ENCODE data around the gene CAMTA1. TPM values are rescaled to one million over a fixed set of nuclear protein-coding genes. Genes with fewer than 3 reads are reported as not detected.

CAMTA1 gene
- total and polyA plus RNA-seq, 2 experiments from 2014 or later = 89.0 to 145 TPM

DNA sequence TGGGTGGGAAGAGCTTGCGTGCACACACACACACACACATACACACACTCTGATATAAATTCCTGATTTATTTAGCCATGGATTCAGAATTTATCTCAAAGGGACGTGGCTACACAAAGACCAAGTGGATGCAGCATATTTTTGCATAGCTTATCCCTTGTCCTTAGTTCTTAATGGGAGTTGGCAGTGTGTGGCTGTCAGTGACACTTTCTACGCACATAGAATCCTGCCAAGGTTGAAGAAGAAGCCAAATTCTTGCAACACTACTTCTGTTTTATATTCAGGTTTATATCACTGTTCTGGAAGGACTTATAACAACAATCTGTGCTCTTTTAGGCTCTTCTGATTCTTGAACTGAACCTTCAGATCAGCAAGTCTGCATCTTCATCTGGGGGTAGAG lies 292.7 kb downstream of the CAMTA1 start:
- TF ChIP-seq EZH2phosphoT487 (IDR thresholded peaks at IDR 0.05; ENCODE audit: low read depth, severe bottlenecking, unreplicated experiment) = no peak
- TF ChIP-seq EZH2 (IDR thresholded peaks at IDR 0.05; ENCODE audit: borderline replicate concordance) = no peak
- TF ChIP-seq, protein P1, sequence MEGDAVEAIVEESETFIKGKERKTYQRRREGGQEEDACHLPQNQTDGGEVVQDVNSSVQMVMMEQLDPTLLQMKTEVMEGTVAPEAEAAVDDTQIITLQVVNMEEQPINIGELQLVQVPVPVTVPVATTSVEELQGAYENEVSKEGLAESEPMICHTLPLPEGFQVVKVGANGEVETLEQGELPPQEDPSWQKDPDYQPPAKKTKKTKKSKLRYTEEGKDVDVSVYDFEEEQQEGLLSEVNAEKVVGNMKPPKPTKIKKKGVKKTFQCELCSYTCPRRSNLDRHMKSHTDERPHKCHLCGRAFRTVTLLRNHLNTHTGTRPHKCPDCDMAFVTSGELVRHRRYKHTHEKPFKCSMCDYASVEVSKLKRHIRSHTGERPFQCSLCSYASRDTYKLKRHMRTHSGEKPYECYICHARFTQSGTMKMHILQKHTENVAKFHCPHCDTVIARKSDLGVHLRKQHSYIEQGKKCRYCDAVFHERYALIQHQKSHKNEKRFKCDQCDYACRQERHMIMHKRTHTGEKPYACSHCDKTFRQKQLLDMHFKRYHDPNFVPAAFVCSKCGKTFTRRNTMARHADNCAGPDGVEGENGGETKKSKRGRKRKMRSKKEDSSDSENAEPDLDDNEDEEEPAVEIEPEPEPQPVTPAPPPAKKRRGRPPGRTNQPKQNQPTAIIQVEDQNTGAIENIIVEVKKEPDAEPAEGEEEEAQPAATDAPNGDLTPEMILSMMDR (IDR thresholded peaks at IDR 0.05; ENCODE audit: poor library complexity) = no peak
- Histone ChIP-seq H3K9me2 (replicated peaks; ENCODE audit: insufficient read depth) (no peaks in the 10 kb centered on the region), H3K4me3 (no peak overlapping the region), H3K79me2 (no peaks in the 10 kb centered on the region), H4K20me1 (ENCODE audit: insufficient read depth, poor library complexity, severe bottlenecking) (no peaks in the 10 kb centered on the region), H3K9me3 (ENCODE audit: low read depth) (no peaks in the 10 kb centered on the region), H3K27ac (no peak overlapping the region), H3K4me2 (no peak overlapping the region), H3K36me3 (replicated peaks; ENCODE audit: insufficient read depth, low read depth) (no peaks in the 10 kb centered on the region), H3K27me3 (no peaks in the 10 kb centered on the region), H3K4me1 (ENCODE audit: insufficient read depth) (no peaks in the 10 kb centered on the region), H2AFZ (no peak overlapping the region)
- DNase-seq (ENCODE audit: low spot score) = no peak
- WGBS (ENCODE audit: low lambda C conversion rate, missing lambda C conversion rate) = 83% methylated on average over 3 of the region's 3 CpGs

DNA sequence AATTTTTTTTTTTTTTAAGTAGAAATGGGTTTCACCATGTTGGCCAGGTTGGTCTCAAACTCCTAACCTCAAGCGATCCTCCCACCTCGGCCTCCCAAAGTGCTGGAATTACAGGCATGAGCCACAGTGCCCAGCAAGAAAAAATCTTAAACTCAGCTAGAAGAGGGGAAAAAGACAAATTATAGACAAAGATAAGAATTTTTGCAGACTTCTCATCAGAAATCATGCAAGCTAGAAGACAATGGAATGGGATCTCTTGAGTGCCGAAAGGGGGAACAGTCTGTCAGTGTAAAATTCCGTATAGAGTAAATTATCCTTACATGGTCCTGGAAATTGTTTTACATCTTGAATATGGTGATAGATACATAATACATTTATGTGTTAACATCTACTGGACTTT lies 294.4 kb downstream of the CAMTA1 start:
- no peak overlapping the region for H3K4me3 ChIP-seq
- H3K4me2 ChIP-seq = no peak overlapping the region
- H4K20me1 ChIP-seq (ENCODE audit: insufficient read depth, poor library complexity, severe bottlenecking) = no peaks in the 10 kb centered on the region
- TF ChIP-seq EZH2 (IDR thresholded peaks at IDR 0.05; ENCODE audit: borderline replicate concordance) (no peak), EZH2phosphoT487 (IDR thresholded peaks at IDR 0.05; ENCODE audit: low read depth, severe bottlenecking, unreplicated experiment) (no peak)
- TF ChIP-seq, protein P1 (IDR thresholded peaks at IDR 0.05; ENCODE audit: poor library complexity) = no peak
- no peak for DNase-seq (ENCODE audit: low spot score)
- no peaks in the 10 kb centered on the region for H3K9me2 ChIP-seq (replicated peaks; ENCODE audit: insufficient read depth)
- no peak overlapping the region for H2AFZ ChIP-seq
- H3K79me2 ChIP-seq = no peaks in the 10 kb centered on the region
- H3K36me3 ChIP-seq (replicated peaks; ENCODE audit: insufficient read depth, low read depth) = no peaks in the 10 kb centered on the region
- H3K27me3 ChIP-seq = no peaks in the 10 kb centered on the region
- no peak overlapping the region for H3K27ac ChIP-seq
- H3K9me3 ChIP-seq (ENCODE audit: low read depth) = no peaks in the 10 kb centered on the region
- no peaks in the 10 kb centered on the region for H3K4me1 ChIP-seq (ENCODE audit: insufficient read depth)
- WGBS (ENCODE audit: low lambda C conversion rate, missing lambda C conversion rate) = 95% methylated on average over 4 of the region's 4 CpGs

DNA sequence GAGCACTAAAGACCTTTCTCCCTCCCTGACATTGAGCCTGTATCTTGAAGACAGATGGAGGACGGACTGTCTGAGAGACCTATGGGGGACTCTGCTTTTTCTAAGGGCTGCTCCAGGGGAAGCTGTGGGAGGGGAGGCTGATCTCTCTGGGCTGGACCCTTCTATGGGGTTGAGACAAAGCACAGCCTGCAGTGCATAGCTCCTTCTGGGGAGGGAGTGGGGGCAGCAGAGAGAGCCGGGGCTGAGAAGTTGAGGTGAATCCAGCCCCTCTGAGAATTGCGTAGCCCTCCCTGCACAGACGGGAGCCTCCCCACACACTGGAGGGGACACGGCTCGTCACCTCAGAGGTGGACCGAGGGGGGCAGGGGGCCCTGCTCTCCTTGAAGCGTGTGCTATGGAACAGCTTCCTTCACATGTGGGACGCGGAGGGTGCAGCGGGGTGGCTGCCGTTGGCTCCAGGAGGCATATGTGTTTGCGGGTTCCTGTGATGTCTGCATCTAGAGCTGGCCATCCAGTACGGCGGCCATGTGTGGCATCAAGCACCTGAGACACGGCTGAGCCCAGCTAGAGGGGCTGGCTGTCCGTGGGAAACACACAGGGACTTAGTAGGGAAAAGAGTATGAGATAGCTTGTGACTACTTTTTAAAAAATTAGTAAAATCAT lies 299.1 kb downstream of the CAMTA1 start:
- 82% methylated on average over 17 of the region's 17 CpGs for WGBS (ENCODE audit: low lambda C conversion rate, missing lambda C conversion rate)
- Histone ChIP-seq H3K79me2 (no peaks in the 10 kb centered on the region), H3K4me2 (no peak overlapping the region), H3K4me1 (ENCODE audit: insufficient read depth) (no peaks in the 10 kb centered on the region), H3K27me3 (no peaks in the 10 kb centered on the region), H3K9me3 (ENCODE audit: low read depth) (no peaks in the 10 kb centered on the region), H3K9me2 (replicated peaks; ENCODE audit: insufficient read depth) (no peaks in the 10 kb centered on the region), H3K36me3 (replicated peaks; ENCODE audit: insufficient read depth, low read depth) (no peaks in the 10 kb centered on the region), H2AFZ (no peak overlapping the region), H3K27ac (no peak overlapping the region), H4K20me1 (ENCODE audit: insufficient read depth, poor library complexity, severe bottlenecking) (no peaks in the 10 kb centered on the region), H3K4me3 (no peak overlapping the region)
- DNase-seq (ENCODE audit: low spot score) = no peak
- TF ChIP-seq, protein P1 (IDR thresholded peaks at IDR 0.05; ENCODE audit: poor library complexity) = no peak
- TF ChIP-seq EZH2phosphoT487 (IDR thresholded peaks at IDR 0.05; ENCODE audit: low read depth, severe bottlenecking, unreplicated experiment) = no peak
- TF ChIP-seq EZH2 (IDR thresholded peaks at IDR 0.05; ENCODE audit: borderline replicate concordance) = no peak

Measured in hepatocyte (in vitro differentiated cells).